ENCODE measurements around the gene SNORC. TPM values are rescaled to one million over a fixed set of nuclear protein-coding genes. Genes with fewer than 3 reads are reported as not detected.

The SNORC gene
- total and polyA plus RNA-seq, 4 donors = 0.63 to 2.1 (median 1.3) TPM

GRCh38 chr2:232919141-232919540, 49.1 kb downstream of the SNORC start:
- no peak for ATAC-seq (ENCODE audit: insufficient read depth, low FRiP score)
- 93 to 96% methylated on average over 6 of the region's 6 CpGs for WGBS, 2 donors

DNA sequence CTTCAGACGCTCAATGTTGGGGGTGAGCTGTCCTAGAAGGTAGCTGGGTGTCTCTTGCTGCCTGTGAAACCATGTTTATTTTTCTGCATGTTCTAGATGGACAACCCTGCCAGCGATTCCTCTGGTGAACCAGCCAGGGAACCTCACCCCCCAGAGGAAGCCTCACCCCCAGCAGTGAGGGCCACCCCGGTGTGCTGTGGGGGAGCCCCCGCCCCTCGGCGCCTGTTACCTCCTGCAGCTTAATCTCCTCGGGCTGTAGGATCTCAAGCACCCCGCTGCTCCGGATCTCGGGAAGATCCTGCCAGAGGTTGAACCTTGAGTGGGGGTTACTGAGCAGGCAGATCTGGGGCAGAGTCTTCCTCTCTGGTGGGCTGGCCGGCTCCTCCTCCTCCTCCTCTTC, 50.0 kb downstream of the SNORC start:
- Histone ChIP-seq H3K36me3 (ENCODE audit: control insufficient read depth in 4 of 4, insufficient read depth in 4 of 4, low read length in 4 of 4) (no peaks in the 10 kb centered on the region), H3K27ac (ENCODE audit: low read depth in 1 of 2, low read length in 1 of 2) (no peak overlapping the region), H3K4me3 (no peak overlapping the region), H3K4me1 (ENCODE audit: control insufficient read depth in 5 of 5, insufficient read depth in 5 of 5, low read length in 5 of 5) (no peaks in the 10 kb centered on the region), H3K9me3 (ENCODE audit: control insufficient read depth in 4 of 4, insufficient read depth in 3 of 4, low read length in 3 of 4) (peaks cover 0 to 4% (median 0%) of the 10 kb centered on the region in 4 donors), H3K27me3 (ENCODE audit: control insufficient read depth in 3 of 3, insufficient read depth in 3 of 3, low read length in 2 of 3) (peaks cover 0 to 13% (median 8%) of the 10 kb centered on the region in 3 donors), H3K9ac (ENCODE audit: insufficient read depth in 1 of 2, low read length in 2 of 2) (no peak overlapping the region)
- ATAC-seq (ENCODE audit: insufficient read depth, low FRiP score) (no peak), DNase-seq (no peak)
- 70 to 72% methylated on average over 11 of the region's 11 CpGs for WGBS, 2 donors
- no peak for TF ChIP-seq CTCF (IDR thresholded peaks at IDR 0.05; ENCODE audit: control extremely low read depth, extremely low read depth)

More at GRCh38 chr2:232919141-232919540, 49.1 kb downstream of the SNORC start:
- DNase-seq = no peak
- no peak overlapping the region for H3K27ac ChIP-seq (ENCODE audit: low read depth in 1 of 2, low read length in 1 of 2)
- no peaks in the 10 kb centered on the region for H3K4me1 ChIP-seq (ENCODE audit: control insufficient read depth in 5 of 5, insufficient read depth in 5 of 5, low read length in 5 of 5)
- H3K27me3 ChIP-seq (ENCODE audit: control insufficient read depth in 3 of 3, insufficient read depth in 3 of 3, low read length in 2 of 3) = peaks cover 0 to 11% (median 0%) of the 10 kb centered on the region in 3 donors
- peaks cover 0 to 2% (median 0%) of the 10 kb centered on the region in 4 donors for H3K9me3 ChIP-seq (ENCODE audit: control insufficient read depth in 4 of 4, insufficient read depth in 3 of 4, low read length in 3 of 4)
- no peaks in the 10 kb centered on the region for H3K36me3 ChIP-seq (ENCODE audit: control insufficient read depth in 4 of 4, insufficient read depth in 4 of 4, low read length in 4 of 4)
- no peak overlapping the region for H3K4me3 ChIP-seq
- TF ChIP-seq CTCF (IDR thresholded peaks at IDR 0.05; ENCODE audit: control extremely low read depth, extremely low read depth) = no peak
- no peak overlapping the region for H3K9ac ChIP-seq (ENCODE audit: insufficient read depth in 1 of 2, low read length in 2 of 2)

DNA sequence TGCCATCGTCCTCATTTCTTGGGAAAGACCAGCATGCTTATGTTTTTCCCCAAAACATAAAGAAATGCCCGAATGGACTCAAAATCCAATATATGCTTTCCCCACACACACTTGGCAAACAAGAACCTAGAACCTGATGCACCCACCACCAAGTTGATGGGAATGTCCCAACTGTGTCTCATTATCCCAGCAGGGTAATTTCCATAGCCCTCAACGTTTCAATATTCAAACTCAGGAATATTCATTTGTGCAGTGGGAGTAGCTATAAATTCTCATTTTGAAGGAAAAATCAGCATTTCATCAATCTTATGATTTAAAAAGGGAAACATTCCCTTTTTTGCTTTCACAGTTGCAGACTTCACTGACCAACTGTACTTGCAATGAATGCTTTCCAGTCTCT, 50.7 kb downstream of the SNORC start:
- DNase-seq = no peak

More for the DNA sequence above, 50.7 kb downstream of the SNORC start:
- Histone ChIP-seq H3K36me3 (ENCODE audit: control insufficient read depth in 4 of 4, insufficient read depth in 4 of 4, low read length in 4 of 4) (no peaks in the 10 kb centered on the region), H3K4me3 (no peak overlapping the region), H3K27ac (ENCODE audit: low read depth in 1 of 2, low read length in 1 of 2) (no peak overlapping the region), H3K4me1 (ENCODE audit: control insufficient read depth in 5 of 5, insufficient read depth in 5 of 5, low read length in 5 of 5) (no peaks in the 10 kb centered on the region), H3K9ac (ENCODE audit: insufficient read depth in 1 of 2, low read length in 2 of 2) (no peak overlapping the region), H3K9me3 (ENCODE audit: control insufficient read depth in 4 of 4, insufficient read depth in 3 of 4, low read length in 3 of 4) (peaks cover 0 to 4% (median 0%) of the 10 kb centered on the region in 4 donors), H3K27me3 (ENCODE audit: control insufficient read depth in 3 of 3, insufficient read depth in 3 of 3, low read length in 2 of 3) (peaks cover 0 to 20% (median 15%) of the 10 kb centered on the region in 3 donors)
- ATAC-seq (ENCODE audit: insufficient read depth, low FRiP score) = no peak
- TF ChIP-seq CTCF (IDR thresholded peaks at IDR 0.05; ENCODE audit: control extremely low read depth, extremely low read depth) = no peak
- 64 to 83% methylated on average over 3 of the region's 3 CpGs for WGBS, 2 donors
